Activated CD4-positive, alpha-beta T cell treated with anti-CD3 and anti-CD28 coated beads for 48 hours (primary cell): ENCODE data around the gene ARL15.
A peak's percentile ranks its signal among the peaks of the same experiment; 100 is the strongest.
"Not testable (repeated sequence)": the region's sequence is repeated elsewhere in the genome, so short reads cannot be mapped to it uniquely, and the experiment has no call there.

Experiments
- DNase-seq: peaks from one replicate; pipeline ENCODE4 v3.0.0-alpha.2; 2020

The ARL15 gene

GRCh38 chr5:54310433-54311175 is at the start of gene ARL15:
TSS of gene ARL15 (minus strand) at chr5:54310573.
- DNase-seq: peak; percentile 98

- no peak for DNase-seq
These were observed 49.7 kb upstream of the ARL15 start for GRCh38 chr5:54360089-54360488.

GRCh38 chr5:54357408-54358058 is 47.2 kb upstream of the ARL15 start:
- no peak for DNase-seq

GRCh38 chr5:54353933-54354564 is 43.7 kb upstream of the ARL15 start:
- not testable (repeated sequence) for DNase-seq

- not testable (repeated sequence) for DNase-seq
These were observed 42.2 kb upstream of the ARL15 start for GRCh38 chr5:54352580-54352979.

- no peak for DNase-seq
These were observed 37.0 kb upstream of the ARL15 start for GRCh38 chr5:54347221-54347865.

- DNase-seq: no peak
These were observed 34.3 kb upstream of the ARL15 start for GRCh38 chr5:54344653-54345052.

- no peak for DNase-seq
These were observed 31.6 kb upstream of the ARL15 start for GRCh38 chr5:54341971-54342370.

- no peak for DNase-seq
These were observed 27.1 kb upstream of the ARL15 start for GRCh38 chr5:54337523-54337922.

- DNase-seq: no peak
These were observed 22.3 kb upstream of the ARL15 start for GRCh38 chr5:54332720-54333119.

- DNase-seq: no peak
These were observed 19.6 kb upstream of the ARL15 start for GRCh38 chr5:54329731-54330709.

GRCh38 chr5:54326662-54327270 is 16.4 kb upstream of the ARL15 start:
- no peak for DNase-seq

- no peak for DNase-seq
These were observed 15.4 kb upstream of the ARL15 start for GRCh38 chr5:54325610-54326311.

GRCh38 chr5:54325272-54325609 is 14.9 kb upstream of the ARL15 start:
- DNase-seq: no peak

- DNase-seq: no peak
These were observed 14.4 kb upstream of the ARL15 start for GRCh38 chr5:54324651-54325271.

GRCh38 chr5:54323495-54323894 is 13.1 kb upstream of the ARL15 start:
- DNase-seq: no peak

- DNase-seq: no peak
These were observed 9.9 kb upstream of the ARL15 start for GRCh38 chr5:54320256-54320655.

GRCh38 chr5:54317511-54318260 is 7.3 kb upstream of the ARL15 start:
- DNase-seq: no peak

GRCh38 chr5:54315736-54316528 is 5.6 kb upstream of the ARL15 start:
- no peak for DNase-seq
